ENCODE data around the gene PEX7. TPM values are rescaled to one million over a fixed set of nuclear protein-coding genes. Genes with fewer than 3 reads are reported as not detected.
A peak's percentile ranks its signal among the peaks of the same experiment; 100 is the strongest.

The PEX7 gene
- total and polyA plus RNA-seq, 10 of the 15 experiments (the other 5 are each of a cell fraction or from before 2014, with no cell fraction given), result 0.58 to 12.4 (median 8.8) TPM

DNA sequence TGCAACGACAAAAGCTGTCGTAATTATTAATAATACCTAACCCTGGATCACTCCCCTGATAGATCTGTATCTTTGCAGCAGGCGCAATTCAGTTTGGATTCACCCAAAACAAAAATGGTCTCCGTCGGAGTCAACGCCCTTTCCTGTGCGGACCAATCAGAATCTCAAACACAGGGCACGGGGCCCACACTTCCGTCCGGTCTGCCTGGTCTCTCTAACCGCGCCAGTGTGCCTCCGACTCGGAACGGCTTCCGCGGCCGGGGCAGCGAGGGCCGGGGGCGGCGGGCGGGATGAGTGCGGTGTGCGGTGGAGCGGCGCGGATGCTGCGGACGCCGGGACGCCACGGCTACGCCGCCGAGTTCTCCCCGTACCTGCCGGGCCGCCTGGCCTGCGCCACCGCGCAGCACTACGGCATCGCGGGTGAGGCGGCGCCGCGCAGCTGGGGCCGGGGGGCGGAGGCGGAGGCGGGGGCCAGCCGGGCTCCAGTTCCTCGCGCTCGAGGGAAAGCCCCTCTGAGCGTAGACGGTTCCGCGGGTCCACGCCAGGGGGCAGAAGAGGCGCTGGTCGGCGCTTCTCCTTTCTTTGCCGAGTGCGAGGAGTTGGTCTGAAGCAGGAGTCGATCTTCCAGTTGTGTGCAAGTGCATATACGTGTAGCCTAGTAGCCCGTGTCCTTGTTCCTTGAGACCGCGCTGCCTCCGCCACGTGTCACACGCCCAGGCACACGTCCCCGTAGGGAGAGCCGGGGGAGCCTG is at the start of gene PEX7 (continued):
- no peak for TF ChIP-seq JUNB (IDR thresholded peaks at IDR 0.05)
- no peak for TF ChIP-seq BMI1 (IDR thresholded peaks at IDR 0.05; ENCODE audit: borderline replicate concordance)
- TF ChIP-seq JUND (IDR thresholded peaks at IDR 0.05; ENCODE audit: low read depth, low read length), result no peak
- TF ChIP-seq IKZF2 (IDR thresholded peaks at IDR 0.05), result 0 out of 4 replicates have a peak, but pooled peaks of 1 of the 2 experiments have one; percentile 14
- TF ChIP-seq NFYA (IDR thresholded peaks at IDR 0.05; ENCODE audit: borderline replicate concordance, low read depth, low read length), result no peak
- peak; percentile 12 for TF ChIP-seq KLF5 (IDR thresholded peaks at IDR 0.05; ENCODE audit: partially characterized antibody)
- TF ChIP-seq RUNX3 (IDR thresholded peaks at IDR 0.05; ENCODE audit: low read length), result no peak; the same call in 1 of the 2 replicates
- TF ChIP-seq BHLHE40 (IDR thresholded peaks at IDR 0.05; ENCODE audit: borderline replicate concordance in 1 of 2, low read depth in 2 of 2, low read length in 1 of 2), result peak; percentile 7 to 68; a peak in 2 of 4 replicates
- no peak for TF ChIP-seq STAT1 (conservative IDR thresholded peaks at IDR 0.05)
- TF ChIP-seq MEF2A (IDR thresholded peaks at IDR 0.05; ENCODE audit: insufficient read depth, low read depth, low read length), result no peak
- TF ChIP-seq, protein P1, sequence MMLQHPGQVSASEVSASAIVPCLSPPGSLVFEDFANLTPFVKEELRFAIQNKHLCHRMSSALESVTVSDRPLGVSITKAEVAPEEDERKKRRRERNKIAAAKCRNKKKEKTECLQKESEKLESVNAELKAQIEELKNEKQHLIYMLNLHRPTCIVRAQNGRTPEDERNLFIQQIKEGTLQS (IDR thresholded peaks at IDR 0.05; ENCODE audit: borderline replicate concordance, extremely low read depth, low read depth, low read length), result peak; percentile 86
- peak; percentile 62; the same call in 1 of the 2 replicates for TF ChIP-seq ELK1 (IDR thresholded peaks at IDR 0.05; ENCODE audit: low read depth, low read length)
- TF ChIP-seq GABPA (IDR thresholded peaks at IDR 0.05; ENCODE audit: low read depth), result peak; percentile 83
- TF ChIP-seq POLR2AphosphoS5 (IDR thresholded peaks at IDR 0.05; ENCODE audit: low read length), result peak; percentile 76
- no peak for TF ChIP-seq BRCA1 (IDR thresholded peaks at IDR 0.05; ENCODE audit: low read depth, low read length)
- TF ChIP-seq YY1 (IDR thresholded peaks at IDR 0.05; ENCODE audit: low read depth, low read length), result peak; percentile 99
- TF ChIP-seq HDAC6 (IDR thresholded peaks at IDR 0.05; ENCODE audit: unreplicated experiment), result no peak
- TF ChIP-seq CTCF (IDR thresholded peaks at IDR 0.05 in 2 of 3, conservative IDR thresholded peaks at IDR 0.05 in 1 of 3; ENCODE audit: control insufficient read depth in 2 of 3, extremely low read depth in 1 of 3, insufficient read depth in 1 of 3, low read depth in 3 of 3, low read length in 3 of 3), result peak; percentile 68 to 84 (median 72)
- TF ChIP-seq, protein P2, sequence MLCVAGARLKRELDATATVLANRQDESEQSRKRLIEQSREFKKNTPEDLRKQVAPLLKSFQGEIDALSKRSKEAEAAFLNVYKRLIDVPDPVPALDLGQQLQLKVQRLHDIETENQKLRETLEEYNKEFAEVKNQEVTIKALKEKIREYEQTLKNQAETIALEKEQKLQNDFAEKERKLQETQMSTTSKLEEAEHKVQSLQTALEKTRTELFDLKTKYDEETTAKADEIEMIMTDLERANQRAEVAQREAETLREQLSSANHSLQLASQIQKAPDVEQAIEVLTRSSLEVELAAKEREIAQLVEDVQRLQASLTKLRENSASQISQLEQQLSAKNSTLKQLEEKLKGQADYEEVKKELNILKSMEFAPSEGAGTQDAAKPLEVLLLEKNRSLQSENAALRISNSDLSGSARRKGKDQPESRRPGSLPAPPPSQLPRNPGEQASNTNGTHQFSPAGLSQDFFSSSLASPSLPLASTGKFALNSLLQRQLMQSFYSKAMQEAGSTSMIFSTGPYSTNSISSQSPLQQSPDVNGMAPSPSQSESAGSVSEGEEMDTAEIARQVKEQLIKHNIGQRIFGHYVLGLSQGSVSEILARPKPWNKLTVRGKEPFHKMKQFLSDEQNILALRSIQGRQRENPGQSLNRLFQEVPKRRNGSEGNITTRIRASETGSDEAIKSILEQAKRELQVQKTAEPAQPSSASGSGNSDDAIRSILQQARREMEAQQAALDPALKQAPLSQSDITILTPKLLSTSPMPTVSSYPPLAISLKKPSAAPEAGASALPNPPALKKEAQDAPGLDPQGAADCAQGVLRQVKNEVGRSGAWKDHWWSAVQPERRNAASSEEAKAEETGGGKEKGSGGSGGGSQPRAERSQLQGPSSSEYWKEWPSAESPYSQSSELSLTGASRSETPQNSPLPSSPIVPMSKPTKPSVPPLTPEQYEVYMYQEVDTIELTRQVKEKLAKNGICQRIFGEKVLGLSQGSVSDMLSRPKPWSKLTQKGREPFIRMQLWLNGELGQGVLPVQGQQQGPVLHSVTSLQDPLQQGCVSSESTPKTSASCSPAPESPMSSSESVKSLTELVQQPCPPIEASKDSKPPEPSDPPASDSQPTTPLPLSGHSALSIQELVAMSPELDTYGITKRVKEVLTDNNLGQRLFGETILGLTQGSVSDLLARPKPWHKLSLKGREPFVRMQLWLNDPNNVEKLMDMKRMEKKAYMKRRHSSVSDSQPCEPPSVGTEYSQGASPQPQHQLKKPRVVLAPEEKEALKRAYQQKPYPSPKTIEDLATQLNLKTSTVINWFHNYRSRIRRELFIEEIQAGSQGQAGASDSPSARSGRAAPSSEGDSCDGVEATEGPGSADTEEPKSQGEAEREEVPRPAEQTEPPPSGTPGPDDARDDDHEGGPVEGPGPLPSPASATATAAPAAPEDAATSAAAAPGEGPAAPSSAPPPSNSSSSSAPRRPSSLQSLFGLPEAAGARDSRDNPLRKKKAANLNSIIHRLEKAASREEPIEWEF (IDR thresholded peaks at IDR 0.05; ENCODE audit: insufficient replicate concordance, low read depth, low read length), result no peak
